ENCODE measurements around the gene COPB2. TPM values are rescaled to one million over a fixed set of nuclear protein-coding genes. Genes with fewer than 3 reads are reported as not detected.

The COPB2 gene
- total and polyA plus RNA-seq, 7 donors = 25.6 to 96.3 (median 38.3) TPM

DNA sequence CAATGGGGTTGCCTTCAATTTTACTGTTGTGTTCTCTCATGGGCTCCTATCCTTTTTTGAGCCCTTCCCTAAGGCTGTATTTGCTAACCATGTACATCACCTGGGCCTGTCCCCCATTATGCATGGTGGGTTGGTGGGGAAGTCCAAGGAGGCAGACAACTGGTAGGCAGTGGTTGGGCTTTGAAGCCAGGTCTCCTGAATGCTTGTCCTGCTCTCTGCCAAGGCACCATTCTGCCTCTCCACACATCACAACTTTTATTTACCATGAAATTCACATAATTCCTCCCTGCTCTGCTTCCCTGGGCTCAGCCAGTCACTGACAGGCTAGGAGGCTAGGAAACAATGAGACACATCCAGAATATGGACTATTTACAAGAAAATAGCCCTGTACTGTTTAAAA is 41.0 kb upstream of the COPB2 start:
- TF ChIP-seq, protein P1, sequence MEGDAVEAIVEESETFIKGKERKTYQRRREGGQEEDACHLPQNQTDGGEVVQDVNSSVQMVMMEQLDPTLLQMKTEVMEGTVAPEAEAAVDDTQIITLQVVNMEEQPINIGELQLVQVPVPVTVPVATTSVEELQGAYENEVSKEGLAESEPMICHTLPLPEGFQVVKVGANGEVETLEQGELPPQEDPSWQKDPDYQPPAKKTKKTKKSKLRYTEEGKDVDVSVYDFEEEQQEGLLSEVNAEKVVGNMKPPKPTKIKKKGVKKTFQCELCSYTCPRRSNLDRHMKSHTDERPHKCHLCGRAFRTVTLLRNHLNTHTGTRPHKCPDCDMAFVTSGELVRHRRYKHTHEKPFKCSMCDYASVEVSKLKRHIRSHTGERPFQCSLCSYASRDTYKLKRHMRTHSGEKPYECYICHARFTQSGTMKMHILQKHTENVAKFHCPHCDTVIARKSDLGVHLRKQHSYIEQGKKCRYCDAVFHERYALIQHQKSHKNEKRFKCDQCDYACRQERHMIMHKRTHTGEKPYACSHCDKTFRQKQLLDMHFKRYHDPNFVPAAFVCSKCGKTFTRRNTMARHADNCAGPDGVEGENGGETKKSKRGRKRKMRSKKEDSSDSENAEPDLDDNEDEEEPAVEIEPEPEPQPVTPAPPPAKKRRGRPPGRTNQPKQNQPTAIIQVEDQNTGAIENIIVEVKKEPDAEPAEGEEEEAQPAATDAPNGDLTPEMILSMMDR (IDR thresholded peaks at IDR 0.05) = no peak
- H3K9me3 ChIP-seq = no peaks in the 10 kb centered on the region
- H3K27me3 ChIP-seq (ENCODE audit: insufficient read depth in 3 of 3, low read length in 2 of 3) = no peaks in the 10 kb centered on the region
- no peaks in the 10 kb centered on the region for H3K4me1 ChIP-seq
- H3K36me3 ChIP-seq (ENCODE audit: insufficient read depth in 1 of 2, low read depth in 1 of 2) = peaks cover 0 to 2% of the 10 kb centered on the region in 2 donors
- DNase-seq (no peak), ATAC-seq (no peak)
- intact Hi-C loops (cut with DNase I) = no loop called here
- no peak overlapping the region for H3K27ac ChIP-seq
- H3K4me3 ChIP-seq = no peak overlapping the region

- H3K9me3 ChIP-seq = no peaks in the 10 kb centered on the region
- no peak overlapping the region for H3K27ac ChIP-seq
- WGBS, 3 donors = 49 to 56% (median 56%) methylated on average over 7 of the region's 7 CpGs
- TF ChIP-seq, protein P1 (IDR thresholded peaks at IDR 0.05) = peak; percentile 85
- H3K36me3 ChIP-seq (ENCODE audit: insufficient read depth in 1 of 2, low read depth in 1 of 2) = peaks cover 0 to 19% of the 10 kb centered on the region in 2 donors
- H3K27me3 ChIP-seq (ENCODE audit: insufficient read depth in 3 of 3, low read length in 2 of 3) = no peaks in the 10 kb centered on the region
- ATAC-seq (peak; percentile 75 to 96 (median 82)), DNase-seq (no peak)
- H3K4me3 ChIP-seq = no peak overlapping the region
- intact Hi-C loops (cut with DNase I) = loop anchor here (2.0 to 10.0 kb wide), 6 partner anchors 135 to 1437 kb away; partner anchors contain the start of genes CLSTN2 (in 2 of the 2) and NMNAT3 (in 1 of the 2)
- H3K4me1 ChIP-seq = no peaks in the 10 kb centered on the region
Observed at GRCh38 chr3:139427283-139428060, 38.0 kb upstream of the COPB2 start.

- Histone ChIP-seq H3K27me3 (ENCODE audit: insufficient read depth in 3 of 3, low read length in 2 of 3) (no peaks in the 10 kb centered on the region), H3K36me3 (ENCODE audit: insufficient read depth in 1 of 2, low read depth in 1 of 2) (peaks cover 0 to 19% of the 10 kb centered on the region in 2 donors), H3K27ac (no peak overlapping the region), H3K4me1 (peaks cover 8% of the 10 kb centered on the region), H3K4me3 (no peak overlapping the region), H3K9me3 (no peaks in the 10 kb centered on the region)
- TF ChIP-seq, protein P1 (IDR thresholded peaks at IDR 0.05) = no peak
- intact Hi-C loops (cut with DNase I) = loop anchor here (2.0 to 10.0 kb wide), 6 partner anchors 136 to 1439 kb away; partner anchors contain the start of genes CLSTN2 (in 2 of the 2) and NMNAT3 (in 1 of the 2)
- WGBS, 3 donors = 81 to 87% (median 85%) methylated on average over 5 of the region's 5 CpGs
- no peak for DNase-seq
- ATAC-seq = no peak
Observed at GRCh38 chr3:139425745-139426400, 36.4 kb upstream of the COPB2 start.

GRCh38 chr3:139423232-139423631 is 33.8 kb upstream of the COPB2 start:
- no peaks in the 10 kb centered on the region for H3K9me3 ChIP-seq
- no peak overlapping the region for H3K27ac ChIP-seq
- no peaks in the 10 kb centered on the region for H3K27me3 ChIP-seq (ENCODE audit: insufficient read depth in 3 of 3, low read length in 2 of 3)
- intact Hi-C loops (cut with DNase I) = loop anchor here (10.0 kb wide), 3 partner anchors 252 to 1442 kb away; partner anchors contain the start of genes CLSTN2 (in 1 of the 2) and NMNAT3 (in 1 of the 2)
- peaks cover 8% of the 10 kb centered on the region for H3K4me1 ChIP-seq
- TF ChIP-seq, protein P1 (IDR thresholded peaks at IDR 0.05) = no peak
- WGBS, 3 donors = 63 to 81% (median 64%) methylated on average over 2 of the region's 2 CpGs
- no peak for DNase-seq
- peaks cover 0 to 19% of the 10 kb centered on the region in 2 donors for H3K36me3 ChIP-seq (ENCODE audit: insufficient read depth in 1 of 2, low read depth in 1 of 2)
- ATAC-seq = no peak
- no peak overlapping the region for H3K4me3 ChIP-seq

All from psoas muscle (tissue), 8 donors.